Upper lobe of right lung (tissue), 1 donor: ENCODE measurements around the gene PALM3. TPM values are rescaled to one million over a fixed set of nuclear protein-coding genes. Genes with fewer than 3 reads are reported as not detected.
A peak's percentile ranks its signal among the peaks of the same experiment; 100 is the strongest.
"Not testable (repeated sequence)": the region's sequence is repeated elsewhere in the genome, so short reads cannot be mapped to it uniquely, and the experiment has no call there.

Experiments
- ATAC-seq: fragments of 200-7000 bp; cut with Tn5 transposase; one replicate; pipeline ENCODE4 v1.9.1; 2020; ENCODE audit warnings: mild to moderate bottlenecking, moderate library complexity
- DNase-seq: peaks from one replicate; pipeline ENCODE4 v3.0.0-alpha.2; 2020
- H3K27ac ChIP-seq: fragments of 200-600 bp; one replicate; pipeline ENCODE4 v1.8.0; 2022
- H3K27me3 ChIP-seq: fragments of 200-600 bp; one replicate; pipeline ENCODE4 v1.8.0; 2022; ENCODE audit warnings: mild to moderate bottlenecking
- H3K36me3 ChIP-seq: fragments of 200-600 bp; one replicate; pipeline ENCODE4 v1.8.0; 2022
- H3K4me1 ChIP-seq: fragments of 200-600 bp; one replicate; pipeline ENCODE4 v1.8.0; 2022
- H3K4me3 ChIP-seq: fragments of 200-600 bp; one replicate; pipeline ENCODE4 v1.8.0; 2022; ENCODE audit warnings: mild to moderate bottlenecking
- H3K9me3 ChIP-seq: fragments of 200-600 bp; one replicate; pipeline ENCODE4 v1.8.0; 2022
- CTCF ChIP-seq: fragments of 200-600 bp; IDR thresholded peaks from one replicate; pipeline ENCODE4 v1.8.0; 2022; ENCODE audit warnings: antibody characterized with exemption
- intact Hi-C: fragments of 100-400 bp; cut with DNase I; formaldehyde crosslinking; loops from one replicate; pipeline ENCODE4 v1.11.0; 2022
- total RNA-seq: library from RNA; stranded (reverse); fragmentation: NEBNext Ultra II Directional; extraction: Animal tissue kit (Norgen Biotek cat#: 25700); gene quantifications from one replicate; pipeline ENCODE4 v1.2.1, GENCODE V29; 2021
- donor health status: DM: no; HTN: yes; CAD: no; lungs with severe emphysema.

PALM3 gene
- total RNA-seq, 1 donor from 2014 or later = 10.0 TPM

- Histone ChIP-seq H3K27me3 (no peaks in the 10 kb centered on the region), H3K4me3 (no peak overlapping the region), H3K9me3 (no peaks in the 10 kb centered on the region), H3K4me1 (peaks cover 8% of the 10 kb centered on the region), H3K36me3 (no peaks in the 10 kb centered on the region), H3K27ac (no peak overlapping the region)
- no peak for TF ChIP-seq CTCF
- ATAC-seq (no peak), DNase-seq (no peak)
- intact Hi-C loops = no loop called here
Observed at GRCh38 chr19:14033946-14034345, 27.9 kb downstream of the PALM3 start.

- Histone ChIP-seq H3K4me3 (peak within 1 kb of the TSS; percentile 79), H3K27ac (peak within 1 kb of the TSS; percentile 88), H3K4me1 (peaks cover 8% of the 10 kb centered on the region), H3K27me3 (no peaks in the 10 kb centered on the region), H3K36me3 (no peaks in the 10 kb centered on the region), H3K9me3 (no peaks in the 10 kb centered on the region)
- ATAC-seq (peak; percentile 89), DNase-seq (peak; percentile 86)
- peak; percentile 71 for TF ChIP-seq CTCF
- intact Hi-C loops = no loop called here
Observed at GRCh38 chr19:14031719-14032480, 30.0 kb downstream of the PALM3 start, which contains the start of gene IL27RA. Gene IL27RA, plus strand, starts transcription at chr19:14031762. Its CDS starts 111 bp downstream, at chr19:14031873.

- intact Hi-C loops = no loop called here
- Histone ChIP-seq H3K4me3 (peak overlapping the region; percentile 79), H3K9me3 (no peaks in the 10 kb centered on the region), H3K36me3 (no peaks in the 10 kb centered on the region), H3K27me3 (no peaks in the 10 kb centered on the region), H3K4me1 (peaks cover 8% of the 10 kb centered on the region), H3K27ac (peak overlapping the region; percentile 88)
- DNase-seq = no peak
- ATAC-seq = no peak
- TF ChIP-seq CTCF = no peak
Observed at GRCh38 chr19:14030997-14031718, 30.7 kb downstream of the PALM3 start.

- no peaks in the 10 kb centered on the region for H3K27me3 ChIP-seq
- no peak for TF ChIP-seq CTCF
- no peaks in the 10 kb centered on the region for H3K36me3 ChIP-seq
- no peaks in the 10 kb centered on the region for H3K9me3 ChIP-seq
- intact Hi-C loops = no loop called here
- DNase-seq (no peak), ATAC-seq (no peak)
- no peak overlapping the region for H3K4me3 ChIP-seq
- peaks cover 13% of the 10 kb centered on the region for H3K4me1 ChIP-seq
- no peak overlapping the region for H3K27ac ChIP-seq
Observed at GRCh38 chr19:14028901-14029300, 33.0 kb downstream of the PALM3 start.

GRCh38 chr19:14027856-14028450 is 33.9 kb downstream of the PALM3 start, which contains the start of gene RLN3:
Gene RLN3, plus strand, starts transcription at chr19:14028148. Its CDS starts 57 bp downstream, at chr19:14028205.
- Histone ChIP-seq H3K4me1 (peaks cover 21% of the 10 kb centered on the region), H3K27ac (no peak within 1 kb of the TSS), H3K27me3 (no peaks in the 10 kb centered on the region), H3K36me3 (no peaks in the 10 kb centered on the region), H3K9me3 (no peaks in the 10 kb centered on the region), H3K4me3 (no peak within 1 kb of the TSS)
- no peak for TF ChIP-seq CTCF
- ATAC-seq (no peak), DNase-seq (no peak)
- intact Hi-C loops = no loop called here

- H3K9me3 ChIP-seq, H3K36me3 ChIP-seq, H3K27me3 ChIP-seq, DNase-seq, H3K27ac ChIP-seq, intact Hi-C loops, H3K4me3 ChIP-seq, ATAC-seq: not testable (repeated sequence)
- H3K4me1 ChIP-seq = peaks cover 17% of the 10 kb centered on the region
Observed at GRCh38 chr19:14026652-14027192, 35.2 kb downstream of the PALM3 start.
